GM19397 (cell line): Measurements from ENCODE around the gene FAM193B.

ENCODE experiments used
- ATAC-seq: cut with Tn5 transposase; IDR thresholded peaks from one replicate; pipeline ENCODE4 v1.9.1; 2021; ENCODE audit warnings: mild to moderate bottlenecking, moderate library complexity; ENCODE audit not compliant: unreplicated experiment

The FAM193B gene

GRCh38 chr5:177472460-177473442 is 81.6 kb downstream of the FAM193B start:
- ATAC-seq: peak; percentile 41

GRCh38 chr5:177471610-177472356 is 82.6 kb downstream of the FAM193B start:
- ATAC-seq: no peak

- ATAC-seq: no peak
Measured at GRCh38 chr5:177470759-177471536, 83.4 kb downstream of the FAM193B start.
